Measurements from ENCODE around the gene ST7.

- TF ChIP-seq CTCF (IDR thresholded peaks at IDR 0.05; ENCODE audit: poor library complexity) = no peak
- TF ChIP-seq EZH2 (IDR thresholded peaks at IDR 0.05; ENCODE audit: borderline replicate concordance) = no peak
- no peak for TF ChIP-seq EZH2phosphoT487 (IDR thresholded peaks at IDR 0.05; ENCODE audit: low read depth, severe bottlenecking, unreplicated experiment)
Observed at GRCh38 chr7:116955340-116955739, 2.0 kb downstream of the ST7 start.

Measured in hepatocyte (in vitro differentiated cells).